Cerebellar cortex (tissue), 1 donor: ENCODE measurements around the gene TMEM200B.
"Not testable (repeated sequence)": the region's sequence is repeated elsewhere in the genome, so short reads cannot be mapped to it uniquely, and the experiment has no call there.

Experiments
- DNase-seq: peaks from one replicate; pipeline ENCODE4 v3.0.0-alpha.2; 2015; ENCODE audit warnings: low spot score

The TMEM200B gene

GRCh38 chr1:29108041-29108440 is 15.7 kb downstream of the TMEM200B start:
- DNase-seq: not testable (repeated sequence)

GRCh38 chr1:29105822-29106221 is 17.9 kb downstream of the TMEM200B start:
- no peak for DNase-seq

DNA sequence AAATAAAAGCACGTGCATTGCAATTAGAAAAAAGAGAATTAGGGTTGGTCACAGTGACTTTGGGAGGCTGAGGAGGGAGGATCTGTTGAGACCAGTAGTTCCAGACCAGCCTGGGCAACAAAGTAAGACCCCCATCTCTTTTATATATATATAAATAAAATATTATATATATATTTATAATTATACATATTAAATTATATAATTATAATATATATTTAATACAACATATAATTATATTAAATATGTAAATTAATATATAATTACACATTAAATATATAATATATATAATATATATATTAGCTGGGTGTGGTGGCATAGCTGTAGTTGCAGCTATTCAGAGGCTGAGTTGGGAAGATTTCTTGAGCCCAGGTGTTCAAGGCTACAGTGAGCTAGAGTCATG is 23.2 kb downstream of the TMEM200B start:
- no peak for DNase-seq

GRCh38 chr1:29099286-29099685 is 24.4 kb downstream of the TMEM200B start:
- no peak for DNase-seq

GRCh38 chr1:29096231-29096886 is 27.3 kb downstream of the TMEM200B start:
- DNase-seq: no peak

DNA sequence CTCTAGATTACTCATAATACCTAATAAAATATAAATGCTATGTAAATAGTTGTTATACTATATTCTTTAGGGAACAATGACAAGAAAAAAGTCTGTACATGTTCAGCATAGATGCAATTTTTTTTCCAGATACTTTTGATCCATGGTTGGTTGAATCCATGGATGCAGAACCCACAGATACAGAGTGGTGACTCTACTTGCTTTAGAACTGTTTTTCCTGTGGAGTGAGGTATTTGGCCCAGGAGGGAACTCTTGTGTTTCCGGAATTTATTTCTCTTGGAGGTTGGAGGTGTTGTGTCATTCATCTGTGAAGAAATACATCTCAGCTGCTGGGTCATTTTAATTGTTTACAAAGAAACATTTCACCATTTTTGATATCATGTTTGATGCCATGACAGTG is 28.7 kb downstream of the TMEM200B start:
- no peak for DNase-seq

- DNase-seq: no peak
Observed at GRCh38 chr1:29094433-29094832, 29.3 kb downstream of the TMEM200B start.

GRCh38 chr1:29092704-29093103 is 31.0 kb downstream of the TMEM200B start:
- DNase-seq: not testable (repeated sequence)

DNA sequence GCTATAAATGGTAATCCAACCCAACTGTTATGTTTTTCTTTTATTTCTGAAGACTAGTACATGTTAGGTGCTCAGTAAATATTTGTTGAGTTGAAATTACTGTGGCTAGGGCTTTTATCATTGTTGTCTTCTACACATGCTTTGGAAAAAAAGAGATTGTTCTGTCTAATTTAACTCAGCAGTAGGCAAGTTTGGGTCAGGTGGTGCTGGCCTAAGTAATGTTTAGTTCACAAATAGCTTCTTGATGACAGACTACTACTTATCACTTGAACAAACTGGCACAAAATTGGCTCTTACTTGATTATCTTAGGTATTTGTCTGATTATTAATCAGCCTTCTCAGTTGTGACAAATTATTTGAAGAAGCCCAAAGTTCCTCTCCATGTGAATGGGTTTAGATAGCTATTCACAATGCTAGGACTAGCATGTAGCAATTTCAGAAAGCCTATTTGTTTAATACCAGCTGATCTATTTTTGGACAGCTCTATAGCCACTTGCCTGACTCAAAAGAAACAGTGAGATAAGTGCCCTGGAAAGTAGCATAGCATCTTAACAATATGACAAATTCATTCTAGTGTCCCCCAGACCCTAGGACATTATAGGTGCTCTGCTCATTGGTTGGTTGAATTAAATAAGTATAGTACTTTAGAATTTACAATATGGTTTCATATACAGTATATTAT is 32.6 kb downstream of the TMEM200B start:
- DNase-seq: no peak

DNA sequence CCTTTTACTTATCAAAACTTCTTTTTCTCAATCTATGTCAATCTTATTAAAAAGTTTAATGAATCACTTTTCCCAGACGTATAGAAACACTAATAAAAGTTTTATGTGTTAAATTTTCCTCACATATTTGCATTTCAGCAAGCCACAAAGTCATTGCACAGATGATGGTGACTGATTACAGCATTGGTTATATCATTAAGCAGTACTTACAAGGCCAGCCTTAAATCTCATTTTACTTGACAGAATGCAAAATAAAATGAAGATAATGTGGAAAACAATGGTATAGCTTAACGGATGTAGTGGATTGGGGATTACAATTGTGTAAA is 39.5 kb downstream of the TMEM200B start:
- DNase-seq: no peak

GRCh38 chr1:29083317-29084195 is 40.1 kb downstream of the TMEM200B start:
- DNase-seq: no peak

GRCh38 chr1:29082519-29082918 is 41.2 kb downstream of the TMEM200B start:
- no peak for DNase-seq

DNA sequence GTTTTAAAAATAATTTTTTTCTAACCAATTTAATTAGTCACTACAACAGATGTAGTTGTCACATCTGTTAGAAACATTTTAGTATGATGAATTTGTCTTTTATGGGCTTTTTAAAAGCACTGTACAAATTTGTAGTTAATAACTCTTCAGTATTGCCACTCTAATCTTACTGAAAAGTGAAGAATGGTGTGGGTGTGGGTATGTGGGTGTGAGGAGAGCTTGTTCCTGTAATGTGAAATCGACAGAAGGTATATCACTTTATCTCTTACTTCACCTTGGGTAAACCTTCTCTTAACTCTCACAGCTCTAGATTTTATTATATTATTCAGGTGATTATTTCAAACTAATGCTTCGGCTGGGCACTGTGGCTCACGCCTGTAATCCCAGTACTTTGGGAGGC is 42.5 kb downstream of the TMEM200B start:
- no peak for DNase-seq

GRCh38 chr1:29079916-29080629 is 43.6 kb downstream of the TMEM200B start:
- not testable (repeated sequence) for DNase-seq

DNA sequence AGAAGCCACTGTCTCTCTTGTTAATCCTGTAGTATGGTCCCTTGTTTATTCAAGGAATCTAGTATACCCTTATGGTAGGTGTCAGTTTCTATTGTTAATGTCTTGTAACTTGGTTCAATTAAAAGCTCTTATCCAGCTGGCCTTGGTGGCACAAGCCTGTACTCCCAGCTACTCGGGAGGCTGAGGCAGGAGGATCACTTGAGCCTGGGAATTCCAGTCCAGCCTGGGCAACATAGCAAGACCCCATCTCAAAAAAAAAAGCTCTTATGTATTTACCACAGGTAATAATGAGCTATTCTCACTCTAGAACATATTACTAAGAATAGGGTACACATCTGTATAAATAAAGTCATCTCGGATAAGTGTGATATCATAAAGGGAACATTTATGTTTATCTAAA is 46.5 kb downstream of the TMEM200B start:
- no peak for DNase-seq
